Activated CD4-positive, alpha-beta T cell treated with anti-CD3 and anti-CD28 coated beads for 1 hour (primary cell): Measurements from ENCODE around the gene DGCR6L.
"Not testable (repeated sequence)": the region's sequence is repeated elsewhere in the genome, so short reads cannot be mapped to it uniquely, and the experiment has no call there.

Experiments used
- DNase-seq: peaks from one replicate; pipeline ENCODE4 v3.0.0-alpha.2; 2020

Gene DGCR6L

DNA sequence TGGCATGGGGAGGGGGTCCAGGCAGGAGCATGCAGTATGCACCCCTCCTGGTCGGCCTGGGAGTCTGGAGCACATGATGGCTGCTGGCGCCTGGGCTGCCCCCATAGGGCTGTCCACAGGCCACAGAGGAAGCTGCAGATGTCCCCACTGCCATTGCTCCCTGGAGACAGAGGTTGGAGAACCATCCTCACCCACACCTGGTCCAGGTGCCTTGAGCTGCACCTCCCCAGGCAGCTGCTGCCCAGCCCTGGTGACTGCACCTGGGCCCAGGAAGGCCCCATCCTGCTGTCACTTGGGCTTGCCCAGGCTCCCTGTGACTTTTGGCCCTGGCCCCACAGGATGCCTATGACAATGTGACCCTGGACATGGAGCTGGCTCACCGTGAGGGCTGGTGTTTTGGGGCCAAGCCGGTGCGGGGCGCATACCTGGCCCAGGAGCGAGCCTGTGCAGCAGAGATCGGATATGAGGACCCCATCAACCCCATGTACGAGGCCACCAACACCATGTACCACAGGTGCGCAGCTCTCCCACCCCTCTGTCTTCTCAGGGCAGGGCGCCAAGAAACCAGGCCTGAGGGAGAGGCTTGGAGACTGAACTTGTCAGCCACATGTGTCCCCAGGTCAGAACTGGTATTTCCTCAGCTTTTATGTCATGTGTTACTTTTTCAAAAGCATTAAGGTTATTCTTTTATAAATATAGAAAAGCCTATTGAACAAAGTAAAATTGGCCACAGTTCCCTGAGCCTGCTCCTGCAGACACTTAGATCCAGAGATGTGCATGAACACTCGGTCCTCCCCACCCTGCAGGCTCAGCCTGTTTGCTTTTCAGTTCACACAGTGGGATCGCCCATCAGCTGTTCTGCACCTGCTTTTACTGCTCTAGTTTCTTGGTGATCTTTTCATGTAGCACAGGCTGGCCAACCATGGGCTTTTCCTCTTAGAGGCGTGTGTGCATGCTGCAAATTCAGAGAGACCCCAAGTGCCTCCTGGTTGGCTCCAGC is 12.1 kb downstream of the DGCR6L start:
- DNase-seq: not testable (repeated sequence)

DNA sequence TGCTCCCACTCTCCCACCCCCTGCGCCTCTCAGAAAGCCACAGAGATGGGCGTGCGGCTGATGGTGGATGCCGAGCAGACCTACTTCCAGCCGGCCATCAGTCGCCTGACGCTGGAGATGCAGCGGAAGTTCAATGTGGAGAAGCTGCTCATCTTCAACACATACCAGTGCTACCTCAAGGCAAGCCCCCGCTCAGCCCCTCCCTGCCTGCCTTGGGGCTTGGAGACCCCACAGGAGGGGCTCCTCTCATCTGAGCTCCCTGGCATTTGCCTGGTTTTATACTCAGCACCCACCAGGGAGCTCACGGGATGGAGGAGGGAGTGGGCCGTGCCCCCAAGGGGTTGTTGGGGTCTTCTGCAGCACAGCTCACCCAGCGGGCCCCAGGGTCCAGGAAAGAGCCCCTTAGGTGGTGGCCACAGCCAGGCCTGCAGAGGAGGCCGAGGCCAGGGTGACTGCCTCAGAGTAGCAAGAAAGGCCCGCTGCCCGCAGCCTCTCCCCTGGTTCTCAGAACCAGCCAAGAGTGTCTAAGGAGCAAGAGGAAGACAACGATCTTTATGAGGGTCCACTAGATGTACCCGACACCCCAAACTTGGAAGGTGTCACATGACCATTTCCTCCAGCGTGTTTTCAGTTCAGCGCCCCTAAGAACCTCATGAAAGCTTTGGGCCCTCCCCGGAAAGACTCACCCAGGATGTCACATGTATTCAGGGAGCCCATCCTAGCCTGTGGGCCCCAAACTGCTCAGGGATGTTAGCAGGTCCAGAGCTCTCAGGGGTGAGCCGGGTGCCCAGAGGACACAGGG is 13.0 kb downstream of the DGCR6L start:
- not testable (repeated sequence) for DNase-seq

DNA sequence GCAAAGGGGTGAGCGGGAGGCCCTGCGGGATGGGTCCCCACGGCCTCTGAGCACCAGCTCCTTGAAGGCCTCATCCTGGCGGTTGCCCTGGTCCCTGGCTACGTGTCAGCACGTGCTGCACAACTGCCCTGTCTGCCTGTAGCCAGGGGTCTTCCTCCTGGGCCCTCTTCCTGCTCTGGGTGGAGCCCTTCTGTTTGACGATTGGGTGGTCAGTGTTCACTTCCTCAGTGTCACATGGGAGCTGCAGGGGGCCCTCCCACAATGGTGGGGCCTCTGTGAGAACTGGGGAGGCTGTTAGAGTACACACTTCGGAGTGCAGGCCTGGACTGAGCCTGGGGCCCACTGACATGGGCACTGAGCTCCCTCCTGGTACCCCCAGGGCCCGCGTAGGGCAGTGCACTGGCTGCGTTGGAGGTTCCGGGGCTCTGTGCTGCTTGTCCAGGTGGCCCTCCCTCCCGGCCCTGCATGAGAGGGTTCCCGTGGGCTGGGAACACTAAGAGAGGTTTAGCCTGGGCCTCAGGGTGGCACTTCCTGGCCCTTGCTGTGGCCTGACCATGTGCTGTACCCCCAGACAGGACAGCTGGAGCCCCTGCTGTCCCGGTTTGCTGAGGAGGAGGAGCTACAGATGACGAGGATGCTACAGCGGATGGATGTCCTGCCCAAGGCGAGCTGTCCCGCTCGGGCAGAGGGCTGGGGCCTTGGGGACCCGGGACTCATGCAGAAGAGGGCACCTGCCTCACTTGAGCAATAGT is 13.8 kb downstream of the DGCR6L start:
- DNase-seq: no peak

DNA sequence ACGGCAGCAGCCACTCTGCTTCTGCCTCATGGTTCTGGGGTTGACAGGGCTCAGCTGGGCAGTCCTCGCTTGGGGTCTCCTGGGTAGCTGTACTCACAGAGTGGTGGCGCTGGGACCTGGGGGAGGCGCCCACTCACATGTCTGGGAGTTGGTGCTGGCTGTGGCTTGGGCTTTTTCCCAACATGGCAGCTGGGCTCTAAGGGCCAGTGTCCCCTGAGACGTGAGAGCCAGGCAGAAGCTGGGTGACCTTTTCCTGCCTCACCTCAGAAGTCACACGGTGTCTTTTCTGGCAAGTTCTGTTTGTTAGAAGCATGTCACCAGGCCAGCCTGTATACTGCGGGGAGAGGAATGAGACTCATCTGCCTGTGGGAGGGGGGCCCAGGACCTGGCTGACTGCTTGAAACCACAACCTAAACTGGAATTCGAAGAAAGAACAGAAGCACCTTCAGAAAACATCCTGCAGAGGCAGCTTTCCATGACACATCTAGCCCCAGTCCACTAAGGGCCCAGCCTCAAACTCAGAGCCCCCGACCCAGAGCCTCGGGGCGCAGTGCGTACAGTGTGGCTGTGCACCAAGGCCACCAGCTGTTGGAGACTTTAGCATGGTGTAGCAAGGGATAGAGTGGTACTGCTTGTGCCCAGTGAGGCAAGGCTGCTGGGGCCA is 14.5 kb downstream of the DGCR6L start:
- DNase-seq: not testable (repeated sequence)

DNA sequence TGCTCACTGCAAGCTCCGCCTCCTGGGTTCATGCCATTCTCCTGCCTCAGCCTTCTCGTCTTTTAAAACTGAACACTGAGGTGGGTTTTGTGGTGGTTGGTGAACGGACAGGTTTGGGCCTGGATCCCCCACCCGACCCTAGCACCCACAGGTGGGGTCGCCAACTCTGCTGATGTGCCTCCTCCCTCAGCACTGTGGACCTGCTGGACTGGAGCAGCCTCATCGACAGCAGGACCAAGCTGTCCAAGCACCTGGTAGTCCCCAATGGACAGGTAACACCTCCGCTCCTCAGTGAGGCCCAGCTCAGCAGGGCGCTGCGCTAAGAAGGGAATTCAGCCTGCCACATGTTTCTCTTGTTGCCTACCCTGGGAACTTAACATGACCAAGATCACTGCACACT is 15.2 kb downstream of the DGCR6L start:
- no peak for DNase-seq

DNA sequence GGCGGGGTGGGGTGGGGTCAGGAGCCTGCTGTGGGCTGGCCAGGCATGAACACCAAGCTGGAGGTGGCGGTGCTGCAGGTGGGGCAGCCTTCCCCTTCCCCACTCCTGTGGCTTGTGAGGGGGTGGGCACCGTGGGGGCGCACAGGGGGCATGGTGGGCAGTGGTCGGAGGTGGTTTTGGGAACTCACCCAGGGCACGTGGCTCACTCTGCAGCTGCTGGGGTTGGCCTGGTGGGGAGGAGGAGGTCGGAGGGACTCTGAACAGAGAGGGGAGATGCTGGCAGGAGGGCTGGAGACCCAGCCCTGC is 16.7 kb downstream of the DGCR6L start:
- not testable (repeated sequence) for DNase-seq

DNA sequence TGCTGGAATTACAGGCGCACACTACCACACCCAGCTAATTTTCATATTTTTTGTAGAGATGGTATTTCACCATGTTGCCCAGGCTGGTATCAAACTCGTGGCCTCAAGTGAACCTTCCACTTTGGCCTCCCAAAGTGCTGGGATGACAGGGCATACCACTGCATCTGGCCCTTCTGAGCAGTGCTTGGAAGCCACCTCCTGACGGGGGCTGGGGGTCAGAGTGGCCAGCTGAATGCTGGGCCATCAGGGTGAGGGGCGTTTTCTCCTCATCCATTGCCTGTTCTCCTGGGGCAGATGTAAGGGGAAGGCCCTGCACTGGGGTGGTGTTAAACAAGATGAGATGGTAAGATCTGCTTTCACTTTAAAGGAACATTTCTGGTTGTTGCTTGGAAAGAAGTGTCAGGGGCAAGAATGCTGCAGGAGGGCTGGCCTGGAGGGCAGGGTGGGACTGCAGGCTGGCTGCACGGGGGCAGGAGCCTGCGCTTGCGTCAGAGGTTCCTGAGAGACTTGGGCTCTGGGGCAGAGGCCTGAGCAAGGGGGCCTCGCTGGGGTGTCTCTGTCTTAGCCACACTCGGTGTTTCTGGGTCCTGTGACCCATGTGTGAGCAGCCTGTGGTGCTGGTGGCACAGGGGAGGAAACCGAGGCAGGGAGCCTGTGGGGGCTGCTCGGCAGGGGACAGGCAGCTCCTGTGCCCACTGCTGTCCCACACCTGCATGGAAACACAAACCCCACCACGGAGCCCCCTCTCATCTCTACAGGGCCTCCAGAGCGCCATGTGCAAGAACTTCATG is 17.2 kb downstream of the DGCR6L start:
- no peak for DNase-seq

DNA sequence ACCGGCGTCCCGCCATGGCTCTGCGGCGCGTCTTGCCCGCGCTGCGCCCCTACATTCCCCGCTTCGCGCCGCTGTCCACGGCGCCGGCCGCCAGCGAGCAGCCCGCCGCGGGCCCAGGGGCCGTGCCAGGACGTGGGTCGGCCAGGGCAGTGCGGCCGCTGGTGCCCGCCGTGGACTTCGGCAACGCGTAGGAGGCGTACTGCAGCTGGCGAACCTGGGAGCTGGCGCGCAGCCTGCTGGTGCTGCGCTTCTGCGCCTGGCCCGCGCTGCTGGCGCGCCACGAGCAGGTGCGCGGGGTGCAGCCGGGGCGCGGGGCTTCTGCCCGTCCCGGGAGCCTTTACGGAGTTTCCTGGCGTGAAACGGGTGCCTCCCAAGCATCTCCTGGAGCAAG is 20.1 kb downstream of the DGCR6L start:
- DNase-seq: no peak

DNA sequence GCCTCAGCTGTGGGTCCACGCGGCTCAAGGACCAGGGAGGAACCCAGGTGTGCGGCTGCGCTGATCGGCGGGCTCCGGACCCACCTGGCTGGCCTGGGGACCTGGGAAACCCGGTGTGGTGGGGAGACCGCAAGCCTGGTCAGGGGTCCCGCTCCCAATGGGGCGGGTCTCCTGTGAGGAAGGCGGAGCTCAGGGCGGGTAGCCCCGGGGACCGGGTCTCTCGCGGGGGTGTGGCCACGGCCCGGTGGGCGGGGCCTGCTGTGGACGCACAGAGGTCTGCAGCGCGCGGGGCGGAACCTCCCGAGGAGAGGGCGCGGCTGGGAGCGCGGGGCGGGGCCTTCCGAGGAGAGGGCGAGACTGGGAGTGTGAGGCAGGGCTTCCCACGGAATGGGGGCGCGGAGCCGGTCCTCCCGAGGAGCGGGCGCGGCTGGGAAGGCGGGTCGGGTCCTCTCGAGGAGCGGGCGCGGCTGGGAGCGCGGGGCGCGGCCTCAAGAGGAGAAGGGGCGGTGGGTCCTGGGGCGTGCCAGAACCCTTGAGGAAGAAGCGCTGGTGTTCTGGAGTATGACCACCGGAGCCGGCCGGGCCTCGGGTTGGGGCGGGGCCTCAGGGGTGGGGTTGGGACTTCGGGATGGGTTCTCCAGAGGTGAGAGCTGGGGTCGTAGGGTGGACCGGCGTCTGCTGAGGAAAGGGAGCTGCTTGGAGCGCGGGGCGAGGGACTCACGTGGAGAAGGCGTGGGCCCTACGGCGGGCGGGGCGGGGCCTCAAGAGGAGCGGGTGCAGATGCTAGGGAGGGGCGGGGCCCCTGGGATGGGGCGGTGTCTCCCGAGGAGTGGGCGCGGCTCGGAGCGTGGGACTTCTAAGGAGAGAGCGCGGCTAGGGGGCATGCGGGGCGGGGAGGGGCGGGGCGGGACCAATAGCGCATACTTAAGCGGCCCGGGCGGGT is 20.8 kb downstream of the DGCR6L start:
- DNase-seq: peak; percentile 87

DNA sequence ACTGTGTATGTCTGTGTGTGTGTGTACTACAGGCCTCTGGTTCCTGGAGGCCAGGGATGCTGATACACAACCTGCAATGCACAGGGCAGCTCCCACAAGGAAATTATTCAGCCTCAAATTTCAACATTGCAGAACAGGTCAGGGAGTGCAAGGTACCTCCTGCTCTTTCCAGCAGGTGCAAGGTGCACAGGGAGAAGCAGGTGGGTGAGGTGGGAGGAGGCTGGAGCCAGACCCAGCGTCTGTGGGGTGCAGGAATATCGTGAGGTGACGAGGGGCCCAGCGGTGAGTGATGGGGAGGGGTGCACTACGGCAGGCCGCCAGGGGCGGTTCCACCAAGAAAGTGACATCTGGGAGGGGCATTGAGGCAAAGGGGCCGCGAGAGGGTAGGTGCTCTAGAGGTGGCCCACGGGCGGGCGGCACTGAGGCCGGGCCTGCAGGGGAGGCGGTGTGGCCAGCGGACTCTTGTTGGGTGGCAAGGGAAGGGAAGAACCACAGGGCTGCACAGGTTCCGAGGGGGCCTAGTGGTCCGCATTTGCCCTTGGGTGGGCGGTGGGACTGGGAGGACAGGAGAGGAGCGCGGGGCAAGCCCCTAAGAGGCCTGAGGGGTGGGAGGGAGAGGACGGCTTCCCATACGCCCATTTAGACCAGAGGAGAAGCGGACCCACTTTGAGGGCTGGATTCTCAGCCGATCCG is 21.6 kb downstream of the DGCR6L start:
- DNase-seq: no peak

DNA sequence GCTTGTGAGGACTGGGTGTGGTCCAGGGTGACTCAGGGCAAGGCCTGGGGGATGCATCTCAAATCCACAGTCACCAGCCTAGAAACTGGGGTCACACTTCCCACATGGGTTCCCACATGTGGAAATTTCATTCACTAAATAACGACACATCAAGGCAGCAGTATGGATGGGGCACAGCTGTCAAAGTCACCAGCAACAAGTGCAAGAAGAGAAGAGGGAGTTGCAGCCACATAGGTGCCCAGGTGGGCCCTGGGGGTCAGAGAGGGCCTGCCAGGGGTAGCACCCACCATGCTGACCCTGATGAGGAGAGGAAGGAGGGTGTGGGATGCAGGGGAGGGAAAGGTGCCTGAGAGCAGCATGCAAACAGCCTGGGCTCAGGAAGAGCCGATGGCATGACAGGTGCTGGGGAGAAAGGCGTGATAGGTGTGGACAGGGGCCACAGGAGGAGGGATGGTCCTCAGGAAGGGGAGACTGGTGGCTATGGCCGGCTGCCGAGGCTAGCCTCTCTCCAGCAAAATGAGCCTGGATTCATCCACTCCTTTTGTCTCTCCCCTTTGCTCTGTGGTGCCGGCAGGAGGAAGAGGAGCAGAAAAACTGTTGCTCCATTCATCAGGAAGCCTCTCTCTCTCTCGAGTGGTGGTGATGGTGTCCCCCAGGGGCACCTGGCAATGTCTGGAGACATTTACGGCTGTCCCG is 22.3 kb downstream of the DGCR6L start:
- DNase-seq: no peak

DNA sequence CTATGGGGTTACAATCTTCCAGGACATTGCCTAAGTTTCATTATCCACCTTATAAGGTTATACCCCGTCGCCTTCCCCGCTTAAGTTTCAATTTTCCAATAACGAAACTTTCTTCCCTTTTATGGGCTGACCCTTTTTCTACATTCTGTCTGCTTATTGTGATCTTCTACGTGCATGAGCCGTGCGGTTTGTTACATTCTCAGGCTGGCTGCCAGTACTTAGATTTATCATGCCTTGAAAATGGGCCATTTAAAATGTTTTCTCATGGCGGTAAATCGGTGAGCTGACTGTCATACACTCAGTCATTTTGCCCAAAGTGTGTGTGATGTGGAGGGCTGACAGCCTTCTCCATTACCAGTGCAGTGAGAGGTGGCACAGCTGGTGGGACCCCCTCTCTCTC is 23.3 kb downstream of the DGCR6L start:
- no peak for DNase-seq

DNA sequence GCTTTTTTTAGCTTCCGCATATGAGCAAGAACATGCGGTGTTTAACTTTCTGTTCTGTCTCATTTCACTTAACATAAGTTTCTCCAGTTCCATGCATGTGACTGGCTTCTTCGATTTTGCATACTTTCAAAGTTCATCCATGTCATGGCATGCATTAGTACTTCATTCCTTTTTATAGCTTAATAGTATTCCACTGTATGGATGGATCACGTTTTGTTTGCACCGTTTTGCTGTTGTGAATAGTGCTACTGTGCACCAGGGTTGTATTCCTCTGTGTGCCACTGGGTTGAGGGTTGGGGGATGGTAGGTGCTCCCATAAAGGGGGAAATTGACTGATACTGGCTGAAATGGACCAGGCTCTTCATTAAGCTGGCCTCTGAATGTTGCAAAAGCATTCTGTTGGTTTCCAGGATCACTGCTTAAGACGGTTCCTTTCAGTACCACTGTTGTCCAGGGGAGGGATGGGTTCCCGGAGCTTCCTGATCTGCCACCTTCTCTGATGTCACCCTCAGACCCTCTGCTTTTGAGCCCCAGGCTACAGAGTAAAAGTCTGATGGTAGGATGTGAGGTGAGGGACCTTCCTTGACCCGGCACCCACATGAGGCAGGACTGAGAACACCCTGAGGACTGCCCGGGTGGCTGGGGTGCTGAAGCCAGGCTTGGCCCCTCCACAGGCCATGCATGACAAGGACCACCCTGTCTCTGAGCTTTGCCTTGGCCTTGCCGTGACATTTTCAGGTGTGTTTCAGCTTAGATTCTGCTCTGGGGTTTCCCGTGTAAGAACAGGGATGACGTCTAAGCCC is 24.4 kb downstream of the DGCR6L start:
- no peak for DNase-seq

DNA sequence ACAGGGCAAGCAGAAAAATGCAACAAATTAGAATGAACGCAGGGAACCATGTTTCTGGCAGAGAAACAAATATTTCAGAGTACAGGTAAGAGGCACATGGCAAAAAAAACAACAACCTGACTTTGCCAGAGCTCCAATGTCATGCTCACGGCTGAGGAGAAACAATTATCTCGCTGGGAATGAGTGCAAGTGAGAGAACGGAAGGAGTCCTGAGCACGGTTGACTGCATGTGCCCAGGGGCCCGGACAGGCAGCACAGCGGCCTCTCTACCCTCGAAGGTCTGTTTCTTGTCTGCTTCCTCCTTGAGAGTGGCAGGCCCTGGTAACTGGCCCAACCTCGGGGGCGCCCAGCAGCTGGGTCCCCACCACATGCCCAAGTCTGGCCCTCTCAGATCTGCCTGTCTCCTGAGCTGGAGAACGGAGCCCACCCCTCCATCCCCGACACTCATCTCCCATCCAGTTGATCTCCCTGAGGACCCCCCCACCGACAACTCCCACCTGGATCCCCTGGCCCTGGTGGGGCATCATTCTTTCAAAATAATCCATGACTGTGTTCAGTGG is 27.1 kb downstream of the DGCR6L start:
- DNase-seq: no peak

DNA sequence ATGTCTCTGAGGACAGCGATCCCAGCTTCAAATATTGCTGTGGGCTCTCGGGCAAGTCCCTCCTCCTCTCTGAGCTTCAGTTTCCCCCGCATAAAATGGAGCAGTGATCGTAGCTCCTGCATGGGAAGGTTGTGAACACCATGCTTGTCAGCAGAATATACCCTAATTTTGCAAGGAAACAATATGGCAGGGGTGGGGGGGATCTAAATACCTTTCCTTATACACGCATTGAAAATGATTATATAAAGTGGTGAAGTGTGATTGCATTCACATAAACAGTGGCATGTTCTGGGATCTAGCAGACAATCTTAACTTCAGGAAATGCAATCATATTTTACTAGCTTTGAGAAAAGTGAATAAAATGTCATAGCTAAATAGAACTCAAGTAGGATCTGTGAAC is 27.8 kb downstream of the DGCR6L start:
- no peak for DNase-seq

DNA sequence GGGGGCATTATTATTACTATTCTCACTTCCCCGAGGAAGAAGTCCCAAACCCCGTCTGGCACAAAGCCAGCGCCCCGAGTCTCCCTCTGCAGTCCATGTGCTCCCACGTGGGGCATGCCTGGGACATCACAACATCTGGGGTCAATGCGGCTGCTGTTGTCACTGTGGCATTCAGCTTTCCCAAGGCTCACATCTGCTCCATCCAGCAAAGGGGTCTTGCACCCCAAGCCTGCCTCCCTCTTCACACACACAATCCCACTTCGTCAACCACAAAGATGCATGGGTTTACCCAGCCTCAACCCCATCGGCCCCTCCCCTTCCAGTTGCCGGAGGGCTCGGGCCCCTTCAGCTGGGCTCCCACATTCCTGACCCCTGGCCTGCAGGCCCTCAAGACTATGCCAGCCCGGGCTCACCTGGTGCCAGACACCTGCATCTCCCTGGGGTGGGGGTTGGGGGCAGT is 28.2 kb downstream of the DGCR6L start:
- DNase-seq: no peak

DNA sequence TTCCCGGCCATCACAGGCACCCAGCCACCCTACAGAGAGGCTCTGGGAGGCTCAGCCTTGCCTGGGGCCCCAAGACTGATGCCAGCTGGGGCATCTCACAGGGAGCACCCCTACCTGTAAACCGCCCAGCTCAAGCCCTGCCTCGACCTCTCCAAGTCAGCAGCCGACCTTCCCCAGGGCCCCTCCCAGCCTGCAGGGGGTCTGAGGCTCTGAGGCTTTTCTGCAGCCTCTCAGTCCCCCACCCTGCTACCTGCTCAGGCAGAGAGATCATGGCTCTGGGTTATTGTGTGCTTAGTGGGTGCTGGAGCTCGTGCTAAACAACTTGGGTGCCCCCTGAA is 28.6 kb downstream of the DGCR6L start:
- DNase-seq: no peak

DNA sequence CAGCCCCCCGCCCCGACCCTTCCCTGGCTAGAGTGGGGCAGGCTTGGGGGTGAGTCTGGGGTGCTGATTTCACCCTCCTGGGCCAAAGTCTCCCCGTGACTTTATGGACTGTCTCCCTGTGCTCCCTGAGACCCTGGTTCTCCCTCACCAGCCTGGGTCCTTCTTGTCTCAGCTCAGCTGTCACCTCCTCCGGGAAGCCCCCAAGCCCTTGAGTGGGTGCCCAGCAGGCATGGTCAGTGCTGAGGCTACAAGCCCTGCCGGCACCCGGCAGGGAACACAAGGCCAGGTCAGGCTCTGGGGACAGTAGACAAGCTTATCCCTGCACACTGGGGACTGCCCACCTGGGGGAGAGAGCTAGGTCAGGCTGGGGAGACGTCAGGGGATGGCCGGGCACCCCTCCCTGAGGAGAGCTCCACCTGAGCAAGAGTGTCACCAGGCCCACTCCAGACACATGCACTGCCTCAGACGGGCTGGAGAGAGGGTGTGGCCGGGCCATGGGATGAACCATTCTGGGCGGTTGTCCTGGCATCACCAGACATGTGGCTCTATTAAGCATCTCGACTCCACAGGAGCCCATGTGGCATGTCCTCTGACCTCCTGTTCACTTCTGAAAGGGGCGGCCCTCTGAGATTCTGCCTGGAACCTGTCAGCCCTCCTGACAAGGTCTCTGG is 29.1 kb downstream of the DGCR6L start:
- DNase-seq: no peak
